Fibroblast of villous mesenchyme (primary cell): Measurements from ENCODE around the gene METTL27. TPM values are rescaled to one million over a fixed set of nuclear protein-coding genes. Genes with fewer than 3 reads are reported as not detected.

Experiments
- DNase-seq: peaks from one replicate; pipeline ENCODE4 v3.0.0-alpha.2; 2010; ENCODE audit warnings: low read depth
- H3K4me3 ChIP-seq: 2 replicates; pipeline ENCODE4 v1.5.1; 2011; ENCODE audit warnings: low read depth, mild to moderate bottlenecking, low read length
- total RNA-seq: library from RNA; depleted of rRNA; stranded (reverse); fragments of >200 nt; gene quantifications from 2 replicates; pipeline ENCODE4 v1.2.3, GENCODE V29; 2012
- TF ChIP-seq, protein P1 (sequence below): IDR thresholded peaks from 2 replicates; pipeline ENCODE4 v1.5.1; 2012; ENCODE audit warnings: low read depth, mild to moderate bottlenecking, low read length; ENCODE audit not compliant: insufficient read depth

The METTL27 gene
- total RNA-seq, 1 donor = 2.6 TPM

DNA sequence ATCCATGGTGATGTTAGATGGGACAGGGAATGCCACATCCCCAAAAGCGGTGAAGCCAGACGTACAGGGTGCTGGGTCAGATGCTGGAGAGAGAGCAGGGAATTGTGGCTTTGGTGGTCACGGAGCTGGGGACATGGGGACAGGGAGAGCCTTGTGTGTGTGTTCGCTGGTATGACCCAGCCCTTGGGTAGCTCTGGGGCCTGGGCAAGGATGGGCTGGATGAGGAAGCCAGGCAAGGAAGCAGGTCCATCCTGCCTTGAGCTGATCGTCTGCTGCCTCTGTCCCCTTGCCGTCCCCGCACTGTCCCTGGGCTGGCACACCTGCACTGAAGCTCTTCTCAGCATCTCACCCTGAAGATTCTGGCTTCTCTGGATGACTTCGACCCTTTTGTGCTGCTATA, 26.9 kb downstream of the METTL27 start:
- no peak overlapping the region for H3K4me3 ChIP-seq
- TF ChIP-seq, protein P1, sequence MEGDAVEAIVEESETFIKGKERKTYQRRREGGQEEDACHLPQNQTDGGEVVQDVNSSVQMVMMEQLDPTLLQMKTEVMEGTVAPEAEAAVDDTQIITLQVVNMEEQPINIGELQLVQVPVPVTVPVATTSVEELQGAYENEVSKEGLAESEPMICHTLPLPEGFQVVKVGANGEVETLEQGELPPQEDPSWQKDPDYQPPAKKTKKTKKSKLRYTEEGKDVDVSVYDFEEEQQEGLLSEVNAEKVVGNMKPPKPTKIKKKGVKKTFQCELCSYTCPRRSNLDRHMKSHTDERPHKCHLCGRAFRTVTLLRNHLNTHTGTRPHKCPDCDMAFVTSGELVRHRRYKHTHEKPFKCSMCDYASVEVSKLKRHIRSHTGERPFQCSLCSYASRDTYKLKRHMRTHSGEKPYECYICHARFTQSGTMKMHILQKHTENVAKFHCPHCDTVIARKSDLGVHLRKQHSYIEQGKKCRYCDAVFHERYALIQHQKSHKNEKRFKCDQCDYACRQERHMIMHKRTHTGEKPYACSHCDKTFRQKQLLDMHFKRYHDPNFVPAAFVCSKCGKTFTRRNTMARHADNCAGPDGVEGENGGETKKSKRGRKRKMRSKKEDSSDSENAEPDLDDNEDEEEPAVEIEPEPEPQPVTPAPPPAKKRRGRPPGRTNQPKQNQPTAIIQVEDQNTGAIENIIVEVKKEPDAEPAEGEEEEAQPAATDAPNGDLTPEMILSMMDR = no peak
- no peak for DNase-seq

DNA sequence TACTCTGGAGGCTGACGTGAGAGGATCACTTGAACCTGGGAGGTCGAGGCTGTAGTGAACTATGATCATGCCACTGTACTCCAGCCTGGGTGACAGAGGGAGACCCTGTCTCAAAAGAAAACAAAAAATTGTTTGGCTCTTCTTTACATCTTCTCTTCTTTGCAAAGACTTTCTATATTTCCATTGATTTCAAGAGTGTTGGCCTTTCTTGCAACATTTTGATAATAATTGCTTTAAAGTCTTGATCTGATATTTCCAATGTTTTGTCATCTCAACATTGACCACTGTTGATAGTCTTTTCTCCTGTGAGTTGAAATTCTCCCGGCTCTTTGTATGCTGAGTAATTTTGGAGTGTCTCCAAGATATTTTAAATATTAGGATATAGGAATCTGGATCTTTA, 29.3 kb downstream of the METTL27 start:
- no peak for DNase-seq
- H3K4me3 ChIP-seq = no peak overlapping the region
- TF ChIP-seq, protein P1 = no peak

DNA sequence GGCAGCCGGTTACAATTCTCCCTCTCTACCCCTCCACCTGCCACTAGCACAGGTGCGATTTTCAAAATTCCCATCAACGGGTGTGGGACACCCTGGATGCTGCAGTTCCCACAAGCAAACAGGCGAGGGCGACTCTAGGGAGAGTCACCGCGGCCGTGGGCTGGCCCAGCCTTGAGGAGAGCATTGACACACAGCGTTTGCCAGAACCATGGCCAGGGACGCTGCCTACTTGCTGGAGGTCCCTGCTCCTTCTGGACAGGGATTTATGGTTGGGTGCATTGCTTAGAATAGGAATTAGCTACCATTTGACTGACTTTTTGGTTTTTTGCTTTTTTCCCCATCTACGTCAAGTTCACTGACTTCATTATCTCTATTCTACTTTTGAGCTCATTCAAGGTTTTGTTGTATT, 30.6 kb downstream of the METTL27 start:
- no peak overlapping the region for H3K4me3 ChIP-seq
- TF ChIP-seq, protein P1 = peak; percentile 94
- peak; percentile 65 for DNase-seq

DNA sequence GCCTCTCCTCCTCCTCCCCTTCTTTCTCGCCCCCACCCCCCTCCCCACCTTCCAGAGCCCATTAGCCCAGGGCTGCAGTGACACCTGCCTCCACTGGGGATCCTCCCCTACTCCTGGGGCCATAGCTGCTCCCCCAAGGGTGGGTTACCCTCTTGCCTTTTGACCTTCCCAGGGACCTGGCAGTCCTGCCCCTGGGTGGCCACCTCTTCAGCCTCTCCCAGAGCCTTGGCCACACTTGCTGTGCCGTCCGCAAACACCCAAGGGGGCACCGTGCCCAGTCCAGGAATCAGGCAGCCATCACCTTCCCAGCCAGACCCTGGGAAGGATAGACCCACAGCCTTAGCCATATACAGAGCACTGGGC, 31.3 kb downstream of the METTL27 start:
- DNase-seq = no peak
- TF ChIP-seq, protein P1 = no peak
- no peak overlapping the region for H3K4me3 ChIP-seq

DNA sequence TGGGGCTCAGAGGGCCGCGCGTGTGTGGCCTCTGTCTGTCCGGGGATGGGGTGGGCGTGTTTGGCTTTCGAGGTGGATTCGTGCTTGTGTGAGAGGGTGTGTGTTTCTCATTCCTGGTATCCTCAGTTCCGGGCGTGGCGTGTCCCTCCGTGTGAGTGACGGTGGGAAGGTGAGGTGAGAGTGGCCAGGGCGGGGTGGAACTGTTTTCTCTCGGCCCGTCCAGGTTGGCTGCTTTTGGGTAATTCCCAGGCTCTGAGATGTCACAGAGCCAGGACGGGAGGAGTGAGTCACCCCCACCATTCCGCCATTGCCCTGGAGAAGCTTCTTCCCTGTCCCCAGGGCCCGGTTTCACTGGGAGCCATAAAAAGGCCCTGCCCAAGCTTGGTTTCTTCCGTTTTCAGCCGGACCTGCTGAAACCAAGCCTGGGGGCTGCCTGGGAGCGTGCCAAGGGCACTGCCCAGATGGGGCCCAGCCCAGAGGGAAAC, 32.8 kb downstream of the METTL27 start:
- no peak overlapping the region for H3K4me3 ChIP-seq
- TF ChIP-seq, protein P1 = no peak
- no peak for DNase-seq

DNA sequence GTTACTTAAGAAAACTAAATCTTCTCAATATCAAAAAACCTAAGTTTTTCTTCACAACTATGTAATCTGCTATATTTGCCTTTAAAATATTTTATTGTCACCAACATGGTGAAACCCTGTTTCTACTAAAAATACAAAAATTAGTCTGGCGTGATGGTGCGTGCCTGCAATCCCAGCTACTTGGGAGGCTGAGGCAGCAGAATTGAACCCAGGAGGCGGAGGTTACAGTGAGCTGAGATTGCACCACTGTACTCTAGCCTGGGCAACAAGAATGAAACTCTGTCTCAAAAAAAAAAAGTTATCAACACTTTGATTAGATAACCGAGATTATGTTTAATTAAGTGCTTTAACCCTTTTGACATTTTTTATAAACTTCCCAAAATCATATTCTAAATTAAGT, 39.9 kb downstream of the METTL27 start:
- no peak for DNase-seq
- TF ChIP-seq, protein P1 = no peak

DNA sequence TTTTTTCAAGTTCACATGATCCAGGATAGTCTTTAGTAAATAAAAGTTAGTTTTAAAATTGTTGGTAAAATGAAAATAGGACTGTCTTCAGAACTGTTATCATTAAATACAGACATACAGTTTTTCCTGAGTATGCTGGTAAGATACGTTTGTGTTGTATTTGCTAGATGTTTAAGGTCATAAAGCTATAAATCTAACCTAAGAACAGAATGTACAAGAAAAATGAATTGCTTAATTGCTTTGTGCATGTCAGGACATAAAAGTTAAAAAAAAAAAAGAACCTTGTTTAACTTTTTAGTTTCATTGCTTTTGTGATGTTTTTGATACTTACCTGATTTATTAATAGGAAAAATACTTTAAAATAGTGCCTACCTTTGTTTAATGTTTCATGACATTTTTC, 40.7 kb downstream of the METTL27 start:
- no peak overlapping the region for H3K4me3 ChIP-seq
- TF ChIP-seq, protein P1 = no peak
- no peak for DNase-seq

More for the DNA sequence above, 39.9 kb downstream of the METTL27 start:
- no peak overlapping the region for H3K4me3 ChIP-seq
